GM21423 (cell line): ENCODE measurements around the gene SCRG1.

ENCODE experiments used
- ATAC-seq: cut with Tn5 transposase; IDR thresholded peaks from one replicate; pipeline ENCODE4 v1.9.1; 2021; ENCODE audit warnings: mild to moderate bottlenecking, moderate library complexity; ENCODE audit not compliant: unreplicated experiment

Gene SCRG1

GRCh38 chr4:173411106-173411693 is 12.3 kb upstream of the SCRG1 start:
- ATAC-seq = no peak

GRCh38 chr4:173410079-173410478 is 11.2 kb upstream of the SCRG1 start:
- no peak for ATAC-seq

- ATAC-seq = peak; percentile 56
Observed at GRCh38 chr4:173405840-173406606, 7.1 kb upstream of the SCRG1 start.

GRCh38 chr4:173404296-173404865 is 5.5 kb upstream of the SCRG1 start:
- no peak for ATAC-seq

GRCh38 chr4:173403051-173403450 is 4.1 kb upstream of the SCRG1 start:
- ATAC-seq = no peak

- ATAC-seq = no peak
Observed at GRCh38 chr4:173401063-173401462, 2.1 kb upstream of the SCRG1 start.

GRCh38 chr4:173398220-173398619 is 696 bp downstream of the SCRG1 start:
- ATAC-seq = no peak

- ATAC-seq = no peak
Observed at GRCh38 chr4:173397604-173398003, 1.3 kb downstream of the SCRG1 start.

- ATAC-seq = no peak
Observed at GRCh38 chr4:173391701-173392100, 7.2 kb downstream of the SCRG1 start.

GRCh38 chr4:173386751-173387150 is 12.2 kb downstream of the SCRG1 start:
- ATAC-seq = no peak

GRCh38 chr4:173382349-173382748 is 16.6 kb downstream of the SCRG1 start:
- ATAC-seq = no peak

- ATAC-seq = no peak
Observed at GRCh38 chr4:173381610-173382009, 17.3 kb downstream of the SCRG1 start.

GRCh38 chr4:173380987-173381386 is 17.9 kb downstream of the SCRG1 start:
- no peak for ATAC-seq

- no peak for ATAC-seq
Observed at GRCh38 chr4:173379929-173380328, 19.0 kb downstream of the SCRG1 start.

- no peak for ATAC-seq
Observed at GRCh38 chr4:173374588-173374987, 24.3 kb downstream of the SCRG1 start.

- peak; percentile 17 for ATAC-seq
Observed at GRCh38 chr4:173371292-173372192, 27.4 kb downstream of the SCRG1 start.

- peak; percentile 73 for ATAC-seq
Observed at GRCh38 chr4:173370477-173371291, 28.2 kb downstream of the SCRG1 start, which contains the start of gene SAP30. SAP30 (plus strand) TSS chr4:173370954; CDS start chr4:173371183, 229 bp downstream.

GRCh38 chr4:173370130-173370476 is 28.8 kb downstream of the SCRG1 start:
- peak; percentile 3 for ATAC-seq

- no peak for ATAC-seq
Observed at GRCh38 chr4:173367946-173368345, 31.0 kb downstream of the SCRG1 start.

- ATAC-seq = no peak
Observed at GRCh38 chr4:173367285-173367684, 31.6 kb downstream of the SCRG1 start.
